Brain microvascular endothelial cell (primary cell): ENCODE measurements around the gene HTT.

Experiments used
- DNase-seq: peaks from one replicate; pipeline ENCODE4 v3.0.0-alpha.2; 2020
- H3K27ac ChIP-seq: fragments of 250-450 bp; sonication (Bioruptor Pico); 2 replicates; pipeline ENCODE4 v1.5.1; 2020; ENCODE audit warnings: mild to moderate bottlenecking, moderate library complexity
- H3K27me3 ChIP-seq: fragments of 250-450 bp; sonication (Bioruptor Pico); replicated peaks from 2 replicates; pipeline ENCODE4 v1.5.1; 2020; ENCODE audit warnings: mild to moderate bottlenecking
- H3K36me3 ChIP-seq: fragments of 250-450 bp; sonication (Bioruptor Pico); replicated peaks from 2 replicates; pipeline ENCODE4 v1.5.1; 2020; ENCODE audit warnings: mild to moderate bottlenecking
- H3K4me3 ChIP-seq: 2 replicates; pipeline ENCODE4 v1.5.1; 2011; ENCODE audit warnings: low read depth, mild to moderate bottlenecking, control low read depth, low read length, moderate library complexity
- CTCF ChIP-seq: IDR thresholded peaks from 2 replicates; pipeline ENCODE4 v1.5.1; 2011; ENCODE audit warnings: low read depth, mild to moderate bottlenecking, moderate library complexity, low read length, control low read depth, inconsistent platforms; ENCODE audit errors: missing control alignments
- in situ Hi-C: cut with HindIII; loops from 2 replicates; pipeline ENCODE4 v1.10.0; 2017; ENCODE audit warnings: low sequenced_read_pairs, low pct_ligation_motif_present

HTT gene

GRCh38 chr4:3201718-3202702 lies 127.5 kb downstream of the HTT start:
- peak overlapping the region; percentile 57 for H3K27ac ChIP-seq

GRCh38 chr4:3202836-3203820 lies 128.6 kb downstream of the HTT start:
- Histone ChIP-seq H3K36me3 (peaks cover 15% of the 10 kb centered on the region), H3K4me3 (no peak overlapping the region), H3K27me3 (no peaks in the 10 kb centered on the region), H3K27ac (no peak overlapping the region)
- in situ Hi-C loops = no loop called here
- DNase-seq = no peak
- no peak for TF ChIP-seq CTCF

More at GRCh38 chr4:3201718-3202702, 127.5 kb downstream of the HTT start:
- Histone ChIP-seq H3K4me3 (no peak overlapping the region), H3K36me3 (peaks cover 9% of the 10 kb centered on the region), H3K27me3 (no peaks in the 10 kb centered on the region)
- TF ChIP-seq CTCF = no peak
- peak; percentile 84 for DNase-seq
- in situ Hi-C loops = no loop called here

GRCh38 chr4:3203971-3204431 lies 129.5 kb downstream of the HTT start:
- in situ Hi-C loops = no loop called here
- no peaks in the 10 kb centered on the region for H3K27me3 ChIP-seq
- peak; percentile 50 for DNase-seq
- TF ChIP-seq CTCF = no peak
- peaks cover 14% of the 10 kb centered on the region for H3K36me3 ChIP-seq
- no peak overlapping the region for H3K4me3 ChIP-seq
- H3K27ac ChIP-seq = no peak overlapping the region

GRCh38 chr4:3205995-3206394 lies 131.5 kb downstream of the HTT start:
- no peak for TF ChIP-seq CTCF
- Histone ChIP-seq H3K36me3 (peaks cover 30% of the 10 kb centered on the region), H3K27me3 (no peaks in the 10 kb centered on the region), H3K4me3 (no peak overlapping the region), H3K27ac (no peak overlapping the region)
- in situ Hi-C loops = no loop called here
- DNase-seq = no peak

- no peak overlapping the region for H3K27ac ChIP-seq
Measured at GRCh38 chr4:3206439-3207100, 132.1 kb downstream of the HTT start.

More at GRCh38 chr4:3206439-3207100, 132.1 kb downstream of the HTT start:
- in situ Hi-C loops = no loop called here
- Histone ChIP-seq H3K4me3 (no peak overlapping the region), H3K36me3 (peaks cover 30% of the 10 kb centered on the region), H3K27me3 (no peaks in the 10 kb centered on the region)
- no peak for DNase-seq
- no peak for TF ChIP-seq CTCF
